ENCODE results near the gene NSUN3.

Gene NSUN3

GRCh38 chr3:94130690-94131089 is 67.8 kb downstream of the NSUN3 start:
- H3K36me3 ChIP-seq (ENCODE audit: control insufficient read depth, insufficient read depth, low read length) = peaks cover 9% of the 10 kb centered on the region
- no peak overlapping the region for H3K4me3 ChIP-seq (ENCODE audit: extremely low read depth, insufficient read depth, low read length, poor library complexity, severe bottlenecking)
- WGBS, 2 experiments (ENCODE audit: insufficient coverage in 2 of 2) = no CpG with 5 or more reads among the region's 2 CpGs

GRCh38 chr3:94132777-94133176 is 69.9 kb downstream of the NSUN3 start:
- H3K9me3 ChIP-seq (ENCODE audit: control insufficient read depth, low read length) = no peaks in the 10 kb centered on the region
- peaks cover 9% of the 10 kb centered on the region for H3K36me3 ChIP-seq (ENCODE audit: control insufficient read depth, insufficient read depth, low read length)
- 14% methylated on average over 1 of the region's 1 CpG; no CpG with 5 or more reads in 1 of the 2 experiments for WGBS, 2 experiments (ENCODE audit: insufficient coverage in 2 of 2)
- no peaks in the 10 kb centered on the region for H3K4me1 ChIP-seq (ENCODE audit: control insufficient read depth, insufficient read depth, low read length, poor library complexity, severe bottlenecking)
- no peak overlapping the region for H3K4me3 ChIP-seq (ENCODE audit: extremely low read depth, insufficient read depth, low read length, poor library complexity, severe bottlenecking)
- H3K27ac ChIP-seq (ENCODE audit: low read depth, low read length, severe bottlenecking) = no peak overlapping the region

More at GRCh38 chr3:94130690-94131089, 67.8 kb downstream of the NSUN3 start:
- Histone ChIP-seq H3K27ac (ENCODE audit: low read depth, low read length, severe bottlenecking) (no peak overlapping the region), H3K4me1 (ENCODE audit: control insufficient read depth, insufficient read depth, low read length, poor library complexity, severe bottlenecking) (no peaks in the 10 kb centered on the region), H3K9me3 (ENCODE audit: control insufficient read depth, low read length) (no peaks in the 10 kb centered on the region)

GRCh38 chr3:94136133-94136532 is 73.3 kb downstream of the NSUN3 start:
- Histone ChIP-seq H3K27ac (ENCODE audit: low read depth, low read length, severe bottlenecking) (no peak overlapping the region), H3K36me3 (ENCODE audit: control insufficient read depth, insufficient read depth, low read length) (no peaks in the 10 kb centered on the region), H3K9me3 (ENCODE audit: control insufficient read depth, low read length) (no peaks in the 10 kb centered on the region), H3K4me3 (ENCODE audit: extremely low read depth, insufficient read depth, low read length, poor library complexity, severe bottlenecking) (no peak overlapping the region), H3K4me1 (ENCODE audit: control insufficient read depth, insufficient read depth, low read length, poor library complexity, severe bottlenecking) (no peaks in the 10 kb centered on the region)
- WGBS, 2 experiments (ENCODE audit: insufficient coverage in 2 of 2) = 83 to 89% methylated on average over 1 of the region's 1 CpG

GRCh38 chr3:94137377-94137776 is 74.5 kb downstream of the NSUN3 start:
- H3K36me3 ChIP-seq (ENCODE audit: control insufficient read depth, insufficient read depth, low read length) = no peaks in the 10 kb centered on the region
- H3K4me1 ChIP-seq (ENCODE audit: control insufficient read depth, insufficient read depth, low read length, poor library complexity, severe bottlenecking) = no peaks in the 10 kb centered on the region
- no peak overlapping the region for H3K4me3 ChIP-seq (ENCODE audit: extremely low read depth, insufficient read depth, low read length, poor library complexity, severe bottlenecking)
- H3K27ac ChIP-seq (ENCODE audit: low read depth, low read length, severe bottlenecking) = no peak overlapping the region
- 93% methylated on average over 2 to 5 of the region's 6 CpGs for WGBS, 2 experiments (ENCODE audit: insufficient coverage in 2 of 2)
- H3K9me3 ChIP-seq (ENCODE audit: control insufficient read depth, low read length) = no peaks in the 10 kb centered on the region

- no peak overlapping the region for H3K27ac ChIP-seq (ENCODE audit: low read depth, low read length, severe bottlenecking)
- H3K9me3 ChIP-seq (ENCODE audit: control insufficient read depth, low read length) = no peaks in the 10 kb centered on the region
- no peaks in the 10 kb centered on the region for H3K4me1 ChIP-seq (ENCODE audit: control insufficient read depth, insufficient read depth, low read length, poor library complexity, severe bottlenecking)
- no peak overlapping the region for H3K4me3 ChIP-seq (ENCODE audit: extremely low read depth, insufficient read depth, low read length, poor library complexity, severe bottlenecking)
- 73 to 86% methylated on average over 3 of the region's 4 CpGs for WGBS, 2 experiments (ENCODE audit: insufficient coverage in 2 of 2)
- no peaks in the 10 kb centered on the region for H3K36me3 ChIP-seq (ENCODE audit: control insufficient read depth, insufficient read depth, low read length)
Measured at GRCh38 chr3:94146455-94146854, 83.6 kb downstream of the NSUN3 start.

- H3K4me1 ChIP-seq (ENCODE audit: control insufficient read depth, insufficient read depth, low read length, poor library complexity, severe bottlenecking) = no peaks in the 10 kb centered on the region
- H3K4me3 ChIP-seq (ENCODE audit: extremely low read depth, insufficient read depth, low read length, poor library complexity, severe bottlenecking) = no peak overlapping the region
- no peak overlapping the region for H3K27ac ChIP-seq (ENCODE audit: low read depth, low read length, severe bottlenecking)
- H3K9me3 ChIP-seq (ENCODE audit: control insufficient read depth, low read length) = no peaks in the 10 kb centered on the region
- no peaks in the 10 kb centered on the region for H3K36me3 ChIP-seq (ENCODE audit: control insufficient read depth, insufficient read depth, low read length)
- 77 to 84% methylated on average over 2 to 3 of the region's 3 CpGs for WGBS, 2 experiments (ENCODE audit: insufficient coverage in 2 of 2)
Measured at GRCh38 chr3:94147012-94147411, 84.2 kb downstream of the NSUN3 start.

- Histone ChIP-seq H3K36me3 (ENCODE audit: control insufficient read depth, insufficient read depth, low read length) (no peaks in the 10 kb centered on the region), H3K4me1 (ENCODE audit: control insufficient read depth, insufficient read depth, low read length, poor library complexity, severe bottlenecking) (no peaks in the 10 kb centered on the region), H3K9me3 (ENCODE audit: control insufficient read depth, low read length) (no peaks in the 10 kb centered on the region), H3K4me3 (ENCODE audit: extremely low read depth, insufficient read depth, low read length, poor library complexity, severe bottlenecking) (no peak overlapping the region), H3K27ac (ENCODE audit: low read depth, low read length, severe bottlenecking) (no peak overlapping the region)
- WGBS, 2 experiments (ENCODE audit: insufficient coverage in 2 of 2) = 86 to 100% methylated on average over 1 of the region's 2 CpGs
Measured at GRCh38 chr3:94150113-94150512, 87.3 kb downstream of the NSUN3 start.

- Histone ChIP-seq H3K4me1 (ENCODE audit: control insufficient read depth, insufficient read depth, low read length, poor library complexity, severe bottlenecking) (no peaks in the 10 kb centered on the region), H3K36me3 (ENCODE audit: control insufficient read depth, insufficient read depth, low read length) (no peaks in the 10 kb centered on the region), H3K9me3 (ENCODE audit: control insufficient read depth, low read length) (no peaks in the 10 kb centered on the region), H3K27ac (ENCODE audit: low read depth, low read length, severe bottlenecking) (no peak overlapping the region), H3K4me3 (ENCODE audit: extremely low read depth, insufficient read depth, low read length, poor library complexity, severe bottlenecking) (no peak overlapping the region)
- 100% methylated on average over 1 of the region's 1 CpG for WGBS, 2 experiments (ENCODE audit: insufficient coverage in 2 of 2)
Measured at GRCh38 chr3:94156626-94157025, 93.8 kb downstream of the NSUN3 start.

GRCh38 chr3:94158512-94158911 is 95.7 kb downstream of the NSUN3 start:
- Histone ChIP-seq H3K27ac (ENCODE audit: low read depth, low read length, severe bottlenecking) (no peak overlapping the region), H3K36me3 (ENCODE audit: control insufficient read depth, insufficient read depth, low read length) (no peaks in the 10 kb centered on the region), H3K4me1 (ENCODE audit: control insufficient read depth, insufficient read depth, low read length, poor library complexity, severe bottlenecking) (no peaks in the 10 kb centered on the region), H3K9me3 (ENCODE audit: control insufficient read depth, low read length) (no peaks in the 10 kb centered on the region), H3K4me3 (ENCODE audit: extremely low read depth, insufficient read depth, low read length, poor library complexity, severe bottlenecking) (no peak overlapping the region)
- WGBS, 2 experiments (ENCODE audit: insufficient coverage in 2 of 2) = 93% methylated on average over 3 of the region's 4 CpGs; no CpG with 5 or more reads in 1 of the 2 experiments

- 76 to 100% methylated on average over 2 to 4 of the region's 9 CpGs for WGBS, 2 experiments (ENCODE audit: insufficient coverage in 2 of 2)
- H3K9me3 ChIP-seq (ENCODE audit: control insufficient read depth, low read length) = no peaks in the 10 kb centered on the region
- no peaks in the 10 kb centered on the region for H3K36me3 ChIP-seq (ENCODE audit: control insufficient read depth, insufficient read depth, low read length)
- no peaks in the 10 kb centered on the region for H3K4me1 ChIP-seq (ENCODE audit: control insufficient read depth, insufficient read depth, low read length, poor library complexity, severe bottlenecking)
- no peak overlapping the region for H3K27ac ChIP-seq (ENCODE audit: low read depth, low read length, severe bottlenecking)
- H3K4me3 ChIP-seq (ENCODE audit: extremely low read depth, insufficient read depth, low read length, poor library complexity, severe bottlenecking) = no peak overlapping the region
Measured at GRCh38 chr3:94159062-94159828, 96.4 kb downstream of the NSUN3 start.

- Histone ChIP-seq H3K9me3 (ENCODE audit: control insufficient read depth, low read length) (no peaks in the 10 kb centered on the region), H3K4me1 (ENCODE audit: control insufficient read depth, insufficient read depth, low read length, poor library complexity, severe bottlenecking) (no peaks in the 10 kb centered on the region), H3K36me3 (ENCODE audit: control insufficient read depth, insufficient read depth, low read length) (no peaks in the 10 kb centered on the region), H3K4me3 (ENCODE audit: extremely low read depth, insufficient read depth, low read length, poor library complexity, severe bottlenecking) (no peak overlapping the region), H3K27ac (ENCODE audit: low read depth, low read length, severe bottlenecking) (no peak overlapping the region)
- 85 to 91% methylated on average over 2 to 3 of the region's 3 CpGs for WGBS, 2 experiments (ENCODE audit: insufficient coverage in 2 of 2)
Measured at GRCh38 chr3:94162700-94163099, 99.8 kb downstream of the NSUN3 start.
